Bone marrow (tissue), 2 donors: ENCODE measurements around the gene ITPKB.
A peak's percentile ranks its signal among the peaks of the same experiment; 100 is the strongest.
"Not testable (repeated sequence)": the region's sequence is repeated elsewhere in the genome, so short reads cannot be mapped to it uniquely, and the experiment has no call there.

Source experiments
- DNase-seq, 2 donors: peaks; one replicate each; lab custom pipeline; 2025; lab: John Stamatoyannopoulos, UW

Gene ITPKB

DNA sequence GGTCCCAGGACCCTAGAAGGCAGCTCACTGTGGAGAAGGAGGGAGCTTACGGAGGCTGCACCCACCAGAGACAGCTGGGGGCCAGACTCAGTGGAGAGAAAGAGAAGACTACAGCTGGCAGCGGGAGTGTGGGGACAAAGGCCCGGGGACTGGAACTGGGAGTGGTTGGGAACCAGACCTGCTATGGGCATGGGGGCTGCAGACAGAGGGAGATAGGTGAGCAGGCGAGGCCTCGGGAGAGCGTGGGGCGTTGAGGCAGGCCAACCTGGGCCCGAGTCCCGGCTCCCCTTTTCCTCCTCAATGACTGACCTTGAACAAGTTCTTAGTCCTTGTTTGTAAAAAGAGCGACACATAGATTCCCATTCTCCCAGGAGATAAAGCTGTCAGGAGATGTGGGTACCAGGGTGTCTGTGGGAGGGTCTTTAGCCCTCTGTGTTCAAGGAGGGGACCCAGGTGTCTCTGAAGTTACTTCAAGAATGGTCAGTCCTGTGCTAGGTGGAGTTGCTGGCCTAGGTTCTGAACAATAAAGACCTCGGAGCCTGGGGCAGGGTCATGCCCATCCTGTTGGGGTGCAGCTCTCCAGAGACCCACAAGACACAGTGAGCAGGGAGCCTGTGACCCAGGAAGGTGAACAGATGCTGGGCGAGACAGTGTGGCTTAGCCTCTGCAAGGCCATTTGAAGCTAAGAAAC lies 87.9 kb downstream of the ITPKB start:
- no peak for DNase-seq

DNA sequence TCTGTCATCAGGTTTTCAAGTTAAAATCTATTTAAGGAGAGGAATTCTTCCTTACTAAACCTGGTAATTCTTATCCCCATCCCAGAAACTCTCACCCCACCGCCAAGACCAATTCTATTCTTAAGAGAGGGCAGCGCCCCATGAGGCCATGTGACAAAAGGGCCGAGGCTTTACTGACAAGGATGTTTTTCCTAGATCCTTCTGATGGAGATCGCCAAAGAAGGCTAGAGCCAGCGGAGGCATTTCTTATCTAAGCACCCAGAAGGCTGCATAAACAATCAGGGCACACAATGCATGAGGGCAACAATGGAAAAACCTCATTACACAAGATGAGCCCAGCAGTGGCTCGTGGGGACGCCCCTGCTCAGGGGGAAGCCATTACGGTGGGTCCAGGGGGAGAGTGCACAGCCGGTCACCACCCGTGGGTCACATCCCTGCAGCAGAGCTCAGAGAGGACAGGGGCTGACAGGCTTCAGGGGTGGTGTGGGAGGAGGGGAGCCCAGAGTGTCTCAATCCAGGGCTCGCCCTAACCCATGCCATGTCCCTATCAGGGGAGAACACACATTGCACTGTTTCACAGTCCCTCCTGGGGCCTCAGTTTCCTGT lies 88.7 kb downstream of the ITPKB start:
- DNase-seq, result no peak

DNA sequence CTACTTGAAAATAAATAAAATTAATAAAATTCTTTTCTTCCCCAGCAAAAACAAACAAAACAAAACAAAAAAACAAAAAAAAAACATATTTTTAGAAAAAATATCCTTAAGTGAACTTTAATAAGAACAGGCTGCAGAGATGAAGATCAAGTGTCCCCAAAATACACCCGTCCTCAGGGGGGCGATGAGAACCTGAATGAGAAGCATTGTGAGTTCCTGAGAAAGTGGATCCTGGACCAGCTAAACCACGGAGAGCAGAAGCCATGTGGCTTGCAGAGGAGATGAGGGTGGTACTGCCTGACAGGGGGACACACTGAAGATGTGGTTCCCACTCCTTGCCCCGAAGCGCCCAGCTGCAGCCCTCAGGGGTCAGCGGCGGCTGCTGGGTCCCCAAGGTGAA lies 89.3 kb downstream of the ITPKB start:
- peak in 1 of 2 donors; percentile 15 for DNase-seq

DNA sequence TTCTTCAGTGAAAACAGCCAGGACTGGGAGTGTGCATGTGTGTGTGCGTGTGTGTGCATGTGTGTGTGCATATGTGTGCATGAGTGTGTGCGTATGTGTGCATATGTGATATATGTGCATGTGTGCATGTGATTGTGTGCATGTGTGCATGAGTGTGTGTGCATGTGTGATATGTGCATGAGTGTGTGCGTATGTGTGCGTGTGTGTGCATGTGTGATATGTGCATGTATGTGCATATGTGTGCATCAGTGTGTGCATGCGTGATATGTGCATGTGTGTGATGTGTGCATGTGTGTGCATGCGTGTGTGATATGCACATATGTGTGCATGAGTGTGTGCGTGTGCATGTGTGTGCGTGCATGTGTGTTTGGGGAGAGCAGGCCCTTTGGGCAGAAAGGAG lies 89.8 kb downstream of the ITPKB start:
- no peak for DNase-seq

DNA sequence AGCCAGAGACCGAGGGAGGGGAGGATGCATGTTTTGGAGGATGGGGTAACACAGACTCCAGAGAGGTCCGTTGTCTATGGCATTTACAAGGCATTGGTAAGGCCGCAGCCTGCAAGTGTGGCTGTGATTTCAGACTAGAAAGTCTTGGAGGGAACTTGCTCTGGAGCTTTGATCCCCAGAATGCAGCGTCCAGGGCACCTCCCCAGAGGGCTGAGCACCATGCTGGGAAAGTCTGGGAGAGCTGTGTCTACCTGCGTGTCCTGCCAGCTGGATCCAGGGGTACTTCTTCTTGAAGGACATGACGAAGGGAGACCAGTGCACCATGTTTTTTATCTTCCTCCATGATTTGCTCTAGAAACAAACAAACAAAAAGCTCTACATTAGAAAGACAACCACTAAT lies 90.7 kb downstream of the ITPKB start:
- no peak for DNase-seq

GRCh38 chr1:226647719-226648118 lies 91.4 kb downstream of the ITPKB start:
- DNase-seq, result no peak

GRCh38 chr1:226646870-226647449 lies 92.1 kb downstream of the ITPKB start:
- DNase-seq, result no peak

- DNase-seq, result no peak
Observed at GRCh38 chr1:226646026-226646869, 92.8 kb downstream of the ITPKB start.

GRCh38 chr1:226645279-226645976 lies 93.7 kb downstream of the ITPKB start:
- DNase-seq, result no peak

- no peak for DNase-seq
Observed at GRCh38 chr1:226644541-226645176, 94.4 kb downstream of the ITPKB start.

- DNase-seq, result peak in 1 of 2 donors; percentile 62
Observed at GRCh38 chr1:226643611-226644540, 95.2 kb downstream of the ITPKB start.

GRCh38 chr1:226643177-226643576 lies 95.9 kb downstream of the ITPKB start:
- peak in 1 of 2 donors; percentile 83 for DNase-seq

DNA sequence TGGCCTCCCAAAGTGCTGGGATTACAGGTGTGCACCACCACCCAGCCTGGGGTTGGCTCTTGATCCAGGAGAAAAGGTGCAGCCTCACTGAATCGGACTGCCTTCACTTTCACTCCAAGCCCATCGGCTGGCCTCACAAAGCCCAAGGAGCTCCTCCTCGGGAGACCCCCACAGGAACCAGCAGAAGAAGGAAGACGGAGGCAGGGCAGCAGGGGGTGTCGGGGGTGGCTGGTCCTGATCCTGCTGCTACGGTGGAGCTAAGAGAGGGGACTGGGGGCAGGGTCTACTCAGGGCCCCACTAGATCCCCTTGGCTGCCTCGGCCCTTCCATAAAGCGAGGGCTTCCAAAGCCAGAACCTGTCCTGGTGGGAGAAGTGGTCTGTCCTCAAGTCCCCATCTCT lies 96.7 kb downstream of the ITPKB start:
- DNase-seq, result no peak

GRCh38 chr1:226641671-226642231 lies 97.3 kb downstream of the ITPKB start:
- no peak for DNase-seq

DNA sequence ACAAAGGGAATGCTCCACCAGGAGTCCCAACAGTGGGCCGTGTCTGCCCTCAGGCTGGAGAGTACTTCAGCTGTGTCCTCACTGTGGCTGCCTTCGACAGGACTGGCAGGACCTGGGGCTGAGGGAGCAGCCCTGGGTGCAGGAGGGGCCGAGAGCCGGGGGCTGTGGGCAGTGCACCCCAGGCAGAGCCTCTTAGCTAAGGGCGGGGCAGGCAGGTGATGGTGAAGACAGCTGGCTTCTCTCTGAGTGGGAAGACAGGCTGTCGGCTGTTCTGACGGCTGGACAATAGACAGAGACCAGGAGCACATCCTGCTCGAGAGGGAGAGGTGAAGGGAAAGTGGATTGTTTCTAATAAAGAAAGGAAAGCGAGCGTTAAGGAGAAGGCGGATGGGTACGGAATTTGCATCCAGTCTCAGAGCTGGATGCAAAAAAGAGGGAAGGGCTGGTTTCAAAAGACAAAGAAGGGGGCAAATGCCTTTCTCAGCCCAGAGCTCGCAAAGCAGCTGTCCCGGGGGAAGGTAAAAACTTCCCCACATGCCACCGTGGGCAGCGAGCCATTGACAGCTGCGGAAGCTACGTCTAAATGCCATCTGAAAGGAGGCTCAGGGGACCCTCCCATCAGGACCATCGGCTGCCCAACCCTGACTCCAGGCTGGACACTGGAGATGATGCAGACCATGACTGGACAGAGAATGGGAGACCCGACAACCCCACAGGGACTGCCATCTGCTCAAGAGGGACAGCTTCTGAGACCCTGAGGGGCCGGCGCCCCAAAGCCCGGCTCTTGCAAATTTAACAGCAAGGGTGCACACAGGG lies 98.6 kb downstream of the ITPKB start:
- no peak for DNase-seq

GRCh38 chr1:226639631-226640061 lies 99.4 kb downstream of the ITPKB start:
- no peak for DNase-seq

DNA sequence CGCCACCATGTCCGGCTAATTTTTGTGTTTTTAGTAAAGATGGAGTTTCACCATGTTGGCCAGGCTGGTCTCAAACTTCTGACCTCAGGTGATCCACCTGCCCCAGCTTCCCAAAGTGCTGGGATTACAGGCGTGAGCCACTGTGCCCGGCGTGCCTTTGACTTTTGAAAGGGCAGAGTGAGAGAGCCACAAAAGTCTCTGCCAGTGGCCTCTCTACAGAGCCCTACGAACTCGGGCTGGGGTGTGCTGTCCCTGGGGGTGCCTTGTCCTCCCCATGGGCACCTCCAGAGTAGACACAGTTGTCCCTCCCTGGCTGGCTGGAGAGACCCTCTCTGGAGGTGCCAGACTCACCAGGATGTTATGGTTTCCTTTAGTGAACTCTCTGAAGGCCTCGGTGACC lies 99.9 kb downstream of the ITPKB start:
- not testable (repeated sequence) for DNase-seq

- DNase-seq, result no peak
Observed at GRCh38 chr1:226638608-226639007, 100.5 kb downstream of the ITPKB start.

DNA sequence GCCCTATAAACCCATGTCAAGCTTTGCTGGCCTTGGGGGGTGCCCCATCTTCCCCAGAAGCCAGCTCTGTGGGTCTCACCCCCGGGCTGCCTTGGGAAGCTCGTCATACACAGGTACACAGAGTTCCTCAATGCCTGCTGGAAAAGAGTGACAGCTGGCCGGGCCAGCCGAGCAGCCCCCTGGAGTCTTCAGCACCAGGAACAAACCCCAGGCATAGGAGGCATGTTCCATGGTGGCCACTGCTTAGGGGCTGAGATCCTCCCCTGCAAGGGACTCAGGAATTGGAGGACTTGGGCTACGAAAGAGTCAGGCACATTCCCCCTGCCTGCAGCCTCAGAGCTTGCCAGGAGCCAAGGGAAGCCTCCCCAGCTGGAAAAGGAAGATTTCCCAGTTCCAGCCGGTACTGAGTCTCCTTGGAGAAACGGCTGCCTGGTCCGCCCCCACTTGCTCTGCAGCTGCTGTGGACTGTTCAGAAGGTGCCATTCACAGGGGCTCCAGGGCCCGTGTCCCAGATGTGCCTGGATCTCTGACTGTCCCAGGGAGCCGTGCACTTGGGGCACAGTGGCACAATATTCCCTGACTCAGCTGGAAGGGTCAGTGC lies 101.0 kb downstream of the ITPKB start:
- no peak for DNase-seq
